ENCODE measurements around the gene PHLDB3.
A peak's percentile ranks its signal among the peaks of the same experiment; 100 is the strongest.
"Not testable (repeated sequence)": the region's sequence is repeated elsewhere in the genome, so short reads cannot be mapped to it uniquely, and the experiment has no call there.

PHLDB3 gene

DNA sequence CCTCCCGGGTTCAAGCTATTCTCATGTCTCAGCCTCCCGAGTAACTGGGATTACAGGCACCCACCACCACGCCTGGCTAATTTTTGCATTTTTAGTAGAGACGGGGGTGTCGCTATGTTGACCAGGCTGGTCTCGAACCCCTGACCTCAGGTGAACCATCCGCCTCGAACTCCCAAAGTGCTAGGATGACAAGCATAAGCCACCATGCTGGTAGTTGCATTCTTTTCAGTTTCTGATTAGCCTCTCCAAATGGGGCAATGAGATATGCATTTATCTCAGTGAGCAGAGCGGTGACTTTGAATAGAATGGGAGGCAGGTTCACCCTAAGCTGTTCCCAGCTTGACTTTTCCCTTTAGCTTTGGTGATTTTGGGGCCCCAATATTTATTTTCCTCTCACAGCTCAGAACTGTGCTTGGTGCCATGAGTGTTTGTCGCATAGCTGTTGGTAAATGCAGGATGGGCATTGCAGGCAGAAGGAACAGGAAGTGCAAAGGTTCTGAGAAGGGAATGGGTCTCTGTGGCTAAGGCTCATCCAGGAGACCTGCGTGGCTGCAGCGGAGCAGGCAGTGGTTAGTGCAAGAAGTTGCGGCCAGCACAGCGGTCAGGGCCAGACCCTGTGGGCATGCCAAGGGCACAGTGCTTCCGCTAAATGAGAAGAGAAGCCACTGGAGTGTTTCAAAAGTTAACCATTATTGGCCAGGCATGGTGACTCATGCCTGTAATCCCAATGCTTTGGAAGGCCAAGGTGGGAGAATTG lies 59.8 kb downstream of the PHLDB3 start:
- no peak for DNase-seq (ENCODE audit: low spot score)

DNA sequence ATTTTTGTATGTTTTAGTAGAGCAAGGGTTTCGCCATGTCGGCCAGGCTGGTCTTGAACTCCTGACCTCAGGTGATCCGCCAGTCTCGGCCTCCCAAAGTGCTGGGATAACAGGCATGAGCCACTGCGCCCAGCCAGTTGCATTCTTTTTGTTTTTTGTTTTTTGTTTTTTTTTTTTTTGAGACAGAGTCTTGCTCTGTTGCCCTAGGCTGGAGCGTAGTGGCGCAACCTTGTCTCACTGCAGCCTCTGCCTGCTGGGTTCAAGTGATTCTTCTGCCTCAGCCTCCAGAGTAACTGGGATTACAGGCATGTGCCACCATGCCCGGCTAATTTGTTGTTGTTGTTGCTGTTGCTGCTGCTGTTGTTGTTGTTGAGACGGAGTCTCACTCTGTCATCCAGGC lies 60.5 kb downstream of the PHLDB3 start:
- DNase-seq (ENCODE audit: low spot score) = not testable (repeated sequence)

DNA sequence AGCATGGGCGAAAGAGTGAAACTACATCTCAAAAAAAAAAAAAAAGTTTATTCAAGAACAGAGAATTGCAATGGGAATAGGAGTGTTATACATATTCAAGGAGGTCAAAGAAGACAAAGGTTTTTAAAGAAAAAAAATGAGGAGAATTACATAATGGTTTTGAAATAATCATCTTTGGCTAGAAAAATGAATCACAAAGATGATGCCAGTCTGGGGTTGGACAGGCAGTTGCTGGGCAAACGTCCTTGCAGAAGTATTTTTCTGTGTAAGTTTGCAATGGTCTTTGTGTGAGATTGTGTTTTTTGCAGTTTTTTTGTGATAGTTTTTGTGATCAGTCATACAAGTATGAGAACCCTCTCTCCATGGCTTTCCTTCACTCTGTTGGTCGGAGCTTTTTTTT lies 62.8 kb downstream of the PHLDB3 start:
- no peak for DNase-seq (ENCODE audit: low spot score)

DNA sequence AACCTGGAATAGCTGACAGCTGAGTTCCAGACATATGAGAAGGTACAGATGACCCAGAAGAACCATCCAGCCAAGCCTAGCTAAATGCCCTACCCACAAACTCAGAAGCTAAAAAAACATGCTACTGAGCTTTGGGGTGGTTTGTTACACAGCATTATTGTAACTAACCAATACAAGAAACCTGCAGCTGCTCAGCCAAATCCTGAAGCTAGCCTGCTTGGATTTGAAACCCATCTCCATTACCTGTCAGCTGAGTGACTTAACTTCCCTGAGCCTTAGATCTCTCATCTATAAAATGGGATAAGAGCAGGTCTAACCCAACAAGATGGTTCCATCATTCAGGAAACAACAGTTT lies 64.9 kb downstream of the PHLDB3 start:
- no peak for DNase-seq (ENCODE audit: low spot score)

DNA sequence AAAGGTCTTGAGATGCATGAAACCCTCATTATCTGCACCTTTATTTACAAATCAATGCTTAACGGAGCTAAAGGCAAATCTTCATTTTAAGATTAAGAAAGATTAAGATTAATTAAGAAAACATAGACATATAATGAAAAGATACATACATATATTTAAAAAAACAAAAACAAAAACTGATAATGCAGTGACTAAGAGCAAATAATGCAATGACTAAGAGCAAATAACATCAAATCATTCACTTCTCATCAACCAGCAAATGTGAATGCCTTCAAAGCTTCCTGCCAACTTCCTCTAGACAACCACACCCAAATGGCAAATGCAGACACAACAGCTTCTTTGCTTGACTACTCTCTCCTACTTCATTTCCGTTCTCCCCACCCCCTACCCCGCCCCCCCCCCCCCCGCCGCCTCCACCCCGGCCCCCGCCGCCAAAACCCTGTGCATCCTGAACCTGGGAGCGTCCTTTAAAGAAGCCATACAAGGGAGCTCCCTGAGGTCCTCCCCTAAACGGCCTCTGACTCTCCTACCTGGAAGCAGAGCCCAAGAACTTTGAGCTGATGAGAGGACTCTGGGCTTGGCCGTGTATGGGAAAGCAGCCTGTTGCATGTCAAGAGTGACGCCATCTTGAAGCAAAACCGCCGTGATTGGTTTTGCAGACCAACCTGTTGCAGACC lies 65.4 kb downstream of the PHLDB3 start:
- DNase-seq (ENCODE audit: low spot score) = no peak

DNA sequence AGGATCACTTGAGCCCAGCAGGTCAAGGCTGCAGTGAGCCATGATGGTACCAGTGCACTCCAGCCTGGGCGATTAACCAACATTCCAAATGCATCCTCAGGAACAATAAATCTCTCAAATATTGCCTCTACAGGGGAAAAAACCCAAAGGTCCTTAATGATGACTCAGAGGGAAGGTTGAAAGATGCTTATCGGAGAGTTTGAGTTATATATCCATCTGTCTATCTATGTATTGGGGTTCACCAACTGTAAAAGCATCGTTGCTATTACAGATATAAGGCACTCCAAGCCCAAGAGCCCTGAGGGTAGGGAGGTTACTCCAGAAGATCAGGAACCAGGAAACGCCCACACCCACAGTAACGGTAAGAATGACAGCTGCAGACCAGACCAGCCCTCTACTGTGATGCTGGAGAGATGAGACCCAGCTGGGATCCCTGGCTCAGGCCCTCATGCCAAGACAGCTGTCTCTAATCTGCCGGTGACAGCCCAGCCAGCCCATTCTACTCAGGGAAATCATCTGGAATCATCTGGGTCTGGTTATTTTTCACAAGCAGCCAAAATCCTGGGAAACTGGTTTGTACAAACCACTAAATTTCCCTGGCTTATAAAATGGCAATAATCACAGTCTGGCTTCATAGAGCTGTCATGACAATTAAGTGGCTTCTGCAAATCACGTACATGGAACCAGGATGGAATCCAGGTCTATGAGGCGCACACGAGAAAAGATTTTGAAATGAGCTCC lies 66.1 kb downstream of the PHLDB3 start:
- peak; percentile 77 for DNase-seq (ENCODE audit: low spot score)

DNA sequence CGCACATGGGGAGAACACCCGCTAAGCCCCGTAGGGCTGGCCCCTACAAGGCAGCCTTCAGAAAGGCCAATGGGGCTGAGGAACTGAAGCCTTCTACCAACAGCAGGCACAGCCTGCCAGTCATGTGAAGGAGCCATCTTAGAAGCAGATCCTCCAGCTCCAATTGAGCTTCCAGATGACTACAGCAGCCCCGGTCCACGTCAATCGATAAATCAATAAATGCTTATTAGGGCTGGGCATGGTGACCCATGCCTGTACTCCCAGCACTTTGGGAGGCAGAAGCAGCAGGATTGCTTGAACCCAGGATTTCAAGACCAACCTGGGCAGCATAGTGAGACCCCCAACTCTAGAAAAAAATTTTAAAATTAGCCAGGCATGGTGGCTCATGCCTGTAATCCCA lies 66.8 kb downstream of the PHLDB3 start:
- DNase-seq (ENCODE audit: low spot score) = no peak

DNA sequence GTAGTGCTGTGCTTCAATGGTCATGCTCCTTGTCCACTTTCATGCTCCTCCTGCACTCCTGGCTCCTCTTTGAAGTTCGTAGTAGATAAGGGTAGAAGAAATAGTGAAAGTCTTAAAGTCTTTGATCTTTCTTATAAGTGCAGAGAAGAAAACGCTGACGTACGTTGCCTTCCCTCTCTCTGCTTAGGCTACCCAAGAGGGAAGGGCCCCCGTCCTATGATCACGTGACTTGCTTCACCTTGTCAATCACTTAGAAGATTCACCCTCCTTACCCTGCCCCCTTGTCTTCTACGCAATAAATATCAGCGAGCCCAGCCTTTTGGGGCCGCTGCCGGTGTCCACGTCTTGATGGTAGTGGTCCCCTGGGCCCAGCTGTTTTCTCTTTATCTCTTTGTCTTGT lies 67.3 kb downstream of the PHLDB3 start:
- not testable (repeated sequence) for DNase-seq (ENCODE audit: low spot score)

DNA sequence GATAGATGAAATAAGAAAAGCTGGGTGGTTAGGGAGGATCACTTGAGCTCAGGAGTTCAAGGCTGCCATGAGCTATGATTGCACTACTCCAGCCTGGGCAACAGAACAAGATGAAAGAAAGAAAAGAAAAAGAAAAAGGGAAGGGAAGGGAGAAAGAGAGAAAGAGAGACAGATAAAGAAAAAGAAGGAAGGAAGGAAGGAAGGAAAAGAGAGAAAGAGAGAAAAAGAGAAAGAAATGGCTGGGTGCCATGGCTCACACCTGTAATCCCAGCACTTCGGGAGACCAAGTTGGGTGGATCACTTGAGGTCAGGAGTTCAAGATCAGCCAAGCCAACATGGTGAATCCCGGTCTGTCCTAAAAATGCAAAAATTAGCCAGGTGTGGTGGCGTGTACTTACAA lies 68.8 kb downstream of the PHLDB3 start:
- DNase-seq (ENCODE audit: low spot score) = no peak

DNA sequence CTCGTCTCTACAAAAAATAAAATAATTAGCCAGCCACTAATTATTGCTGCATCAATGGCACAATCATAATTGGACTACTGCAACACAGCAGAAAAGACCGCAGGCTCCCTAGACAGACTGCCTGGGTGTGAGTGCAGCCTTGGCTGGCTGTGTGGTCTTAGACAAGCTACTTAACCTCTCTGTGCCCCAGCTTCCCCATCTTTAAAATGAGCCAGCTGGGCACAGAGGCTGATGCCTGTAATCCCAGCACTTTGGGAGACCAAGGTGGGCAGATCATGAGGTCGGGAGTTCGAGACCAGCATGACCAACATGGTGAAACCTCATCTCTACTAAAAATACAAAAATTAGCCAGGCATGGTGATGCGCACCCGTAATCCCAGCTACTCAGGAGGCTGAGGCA lies 70.9 kb downstream of the PHLDB3 start:
- no peak for DNase-seq (ENCODE audit: low spot score)

DNA sequence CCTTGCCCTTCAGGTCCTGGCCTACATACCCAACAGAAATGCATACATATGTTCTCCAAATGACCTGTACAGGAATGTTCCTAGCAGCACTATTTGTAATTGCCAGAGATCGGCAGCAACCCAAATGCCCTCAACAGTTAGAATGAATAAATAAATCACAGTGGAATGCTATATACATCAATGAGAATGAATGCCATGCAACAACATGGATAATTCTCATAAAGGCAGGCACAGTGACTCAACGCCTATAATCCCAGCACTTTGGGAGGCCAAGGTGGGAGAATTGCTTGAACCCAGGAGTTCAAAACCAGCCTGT lies 71.2 kb downstream of the PHLDB3 start:
- DNase-seq (ENCODE audit: low spot score) = no peak

DNA sequence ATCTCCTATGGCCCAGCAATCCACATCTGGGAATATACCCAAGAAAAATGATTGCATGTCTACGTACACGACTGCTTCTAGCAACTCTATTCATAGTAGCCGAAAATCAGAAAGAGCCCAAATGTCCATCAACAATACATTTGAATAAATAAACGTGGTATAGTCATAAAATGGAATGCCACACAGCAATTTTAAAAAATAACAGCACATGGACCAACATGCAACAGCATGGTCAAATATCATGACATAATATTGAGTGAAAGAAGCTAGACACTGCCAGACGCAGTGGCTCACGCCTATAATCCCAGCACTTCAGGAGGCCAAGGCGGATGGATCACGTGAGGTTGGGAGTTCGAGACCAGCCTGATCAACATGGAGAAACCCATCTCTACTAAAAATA lies 73.6 kb downstream of the PHLDB3 start:
- DNase-seq (ENCODE audit: low spot score) = no peak

DNA sequence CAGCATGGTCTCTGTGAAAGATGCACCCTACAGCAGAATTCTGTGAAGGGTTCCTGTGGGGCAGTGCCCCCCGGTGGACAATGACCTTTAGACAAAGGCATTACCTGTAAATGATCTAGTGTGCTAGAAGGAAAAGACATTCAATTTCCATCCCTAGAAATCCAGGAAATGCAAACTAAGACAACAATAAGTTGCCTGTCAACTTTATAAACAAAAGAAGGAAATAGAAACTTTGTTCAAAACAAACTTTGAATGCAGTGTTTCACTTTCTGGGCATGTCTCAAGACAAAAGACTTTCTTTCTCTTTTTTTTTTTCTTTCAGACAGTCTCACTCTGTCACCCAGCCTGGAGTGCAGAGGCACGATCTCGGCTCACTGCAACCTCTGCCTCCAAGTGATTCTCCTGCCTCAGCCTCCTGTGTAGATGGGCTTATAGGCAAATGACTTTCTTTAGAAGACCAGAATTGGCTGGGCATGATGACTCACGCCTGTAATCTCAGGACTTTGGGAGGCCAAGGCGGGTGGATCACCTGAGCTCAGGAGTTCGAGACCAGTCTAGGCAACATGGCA lies 74.3 kb downstream of the PHLDB3 start:
- no peak for DNase-seq (ENCODE audit: low spot score)

DNA sequence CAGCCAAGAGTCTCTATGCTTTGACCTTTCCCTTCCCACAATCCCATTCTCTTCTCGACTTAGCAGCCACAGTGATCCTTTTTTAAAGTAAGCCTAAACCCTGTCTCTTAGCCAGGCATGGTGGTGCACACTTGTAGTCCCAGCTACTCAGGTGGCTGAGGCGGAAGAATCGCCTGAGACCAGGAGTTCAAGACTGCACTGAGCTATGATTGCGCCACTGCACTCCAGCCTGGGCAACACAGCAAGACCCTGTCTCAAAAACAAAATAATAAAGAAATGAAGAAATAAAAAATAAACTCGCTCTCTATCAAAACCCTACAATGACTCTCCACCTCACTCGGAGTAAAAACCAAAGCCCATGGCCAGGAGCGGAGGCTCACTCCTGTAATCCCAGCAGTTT lies 75.2 kb downstream of the PHLDB3 start:
- DNase-seq (ENCODE audit: low spot score) = no peak

DNA sequence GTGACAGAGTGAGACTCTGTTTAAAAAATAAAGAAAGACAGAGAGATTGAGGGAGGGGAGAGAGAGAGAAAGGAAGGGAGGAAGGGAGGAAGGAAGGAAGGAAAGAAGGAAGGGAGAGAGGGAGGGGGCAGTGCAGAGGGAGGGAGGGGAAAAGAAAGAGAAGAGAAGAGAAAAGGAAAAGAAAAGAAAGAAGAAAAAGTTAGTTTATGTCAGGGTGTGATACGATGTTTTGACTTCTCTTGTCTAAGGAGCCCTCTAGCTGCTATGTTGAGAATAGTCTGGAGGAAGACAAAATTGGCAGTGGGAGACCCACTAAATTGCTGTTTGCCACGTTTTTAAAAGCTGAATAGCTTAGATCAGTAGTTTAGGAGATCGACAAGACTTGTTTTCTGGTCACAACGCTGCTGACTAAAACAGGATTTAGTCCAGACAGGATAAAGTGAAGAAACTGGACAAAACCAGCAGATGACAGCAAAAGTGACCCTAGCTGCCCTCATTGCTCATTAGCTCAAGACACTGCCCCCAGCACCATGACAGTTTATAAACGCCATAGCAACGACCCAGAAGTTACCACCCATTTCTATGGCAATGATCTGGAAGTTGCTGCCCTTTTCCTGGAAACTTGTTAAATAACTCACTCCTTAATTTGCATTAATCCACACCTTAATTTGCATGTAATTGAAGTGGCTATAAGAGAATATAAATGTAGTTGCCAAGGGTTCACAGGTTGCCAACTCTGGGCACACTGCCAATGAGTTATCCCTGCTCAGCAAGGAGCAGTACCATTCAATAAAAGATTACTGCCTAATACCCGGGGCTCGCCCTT lies 78.8 kb downstream of the PHLDB3 start:
- no peak for DNase-seq (ENCODE audit: low spot score)

Measured in left forelimb (tissue), 1 donor.